GM21515 (cell line): ENCODE data around the gene ADH5.
"Not testable (repeated sequence)": the region's sequence is repeated elsewhere in the genome, so short reads cannot be mapped to it uniquely, and the experiment has no call there.

Source experiments
- ATAC-seq: cut with Tn5 transposase; IDR thresholded peaks from one replicate; pipeline ENCODE4 v1.9.1; 2021; ENCODE audit not compliant: unreplicated experiment

Gene ADH5

GRCh38 chr4:99033956-99034355, 54.6 kb downstream of the ADH5 start:
- ATAC-seq = no peak

DNA sequence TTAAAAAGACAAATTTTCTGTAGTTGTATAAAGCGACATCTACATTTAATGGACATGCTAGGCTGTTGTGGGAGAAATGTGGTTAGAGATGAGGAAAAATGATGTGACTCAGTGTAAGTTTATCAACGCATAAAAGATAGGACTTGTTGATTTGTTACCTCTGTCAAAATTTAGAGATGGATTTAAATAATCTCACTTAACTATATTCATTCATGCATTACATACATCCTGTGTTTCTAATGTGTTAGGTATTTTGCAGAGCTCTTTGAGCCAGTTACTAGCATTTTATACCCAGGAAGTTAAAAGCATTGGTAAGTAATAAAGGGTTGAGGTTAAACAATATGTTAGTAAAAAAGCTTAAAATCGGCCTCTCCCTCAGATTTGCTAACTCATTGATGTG, 58.7 kb downstream of the ADH5 start:
- ATAC-seq = no peak

- no peak for ATAC-seq
Observed at GRCh38 chr4:99029018-99029735, 59.4 kb downstream of the ADH5 start.

GRCh38 chr4:99028187-99028586, 60.4 kb downstream of the ADH5 start:
- no peak for ATAC-seq

- ATAC-seq = no peak
Observed at GRCh38 chr4:99027304-99027703, 61.3 kb downstream of the ADH5 start.

- ATAC-seq = no peak
Observed at GRCh38 chr4:99025506-99025905, 63.1 kb downstream of the ADH5 start.

- no peak for ATAC-seq
Observed at GRCh38 chr4:99024481-99025275, 63.9 kb downstream of the ADH5 start.

- not testable (repeated sequence) for ATAC-seq
Observed at GRCh38 chr4:99023800-99024251, 64.8 kb downstream of the ADH5 start.

DNA sequence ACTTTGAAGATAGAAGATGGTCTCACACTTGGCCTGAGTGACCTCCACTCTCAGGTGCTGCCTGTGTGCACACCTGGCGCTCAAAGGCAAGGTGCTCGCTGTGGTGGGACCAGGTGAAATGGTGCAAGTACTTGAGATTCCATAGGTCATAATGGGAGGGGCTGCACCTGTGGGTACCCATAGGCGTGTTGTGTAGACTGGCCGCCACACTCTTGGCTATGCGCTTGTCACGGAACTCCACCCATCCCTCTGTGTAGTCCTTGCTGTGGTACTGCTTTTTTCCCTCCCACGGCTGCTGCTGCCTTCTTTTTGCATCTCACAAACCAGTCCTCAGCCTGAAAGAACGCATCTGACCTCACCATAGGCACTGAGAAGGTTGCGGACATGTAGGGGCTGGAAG, 66.0 kb downstream of the ADH5 start:
- no peak for ATAC-seq

DNA sequence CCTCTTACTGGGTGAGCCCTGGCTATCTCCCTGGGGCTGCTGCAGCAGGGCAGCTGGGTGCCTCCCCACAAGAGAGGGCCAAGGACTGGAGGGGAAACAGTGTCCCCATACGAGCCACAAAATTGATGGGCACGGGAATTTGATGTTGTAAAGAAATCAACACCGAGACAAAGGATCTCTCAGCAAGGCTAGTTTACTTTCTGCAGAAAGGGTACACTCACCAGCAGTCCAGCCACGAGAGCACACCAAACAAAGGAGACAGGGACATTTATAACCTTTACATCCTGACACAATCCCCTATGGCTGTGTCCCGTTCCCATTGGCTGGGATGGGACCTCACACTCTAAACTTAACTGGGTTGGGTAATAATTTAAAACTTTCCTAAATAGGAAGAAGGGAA, 67.2 kb downstream of the ADH5 start:
- no peak for ATAC-seq
